NCI-H2196 treated with DMSO at 0.1 percent for 48 hours (cell line): ENCODE results near the gene SLC9A8.
A peak's percentile ranks its signal among the peaks of the same experiment; 100 is the strongest.
"Not testable (repeated sequence)": the region's sequence is repeated elsewhere in the genome, so short reads cannot be mapped to it uniquely, and the experiment has no call there.

Experiments
- DNase-seq: peaks from one replicate; lab custom pipeline; 2025; ENCODE audit not compliant: unreplicated experiment; lab: John Stamatoyannopoulos, UW

Gene SLC9A8, protein sequence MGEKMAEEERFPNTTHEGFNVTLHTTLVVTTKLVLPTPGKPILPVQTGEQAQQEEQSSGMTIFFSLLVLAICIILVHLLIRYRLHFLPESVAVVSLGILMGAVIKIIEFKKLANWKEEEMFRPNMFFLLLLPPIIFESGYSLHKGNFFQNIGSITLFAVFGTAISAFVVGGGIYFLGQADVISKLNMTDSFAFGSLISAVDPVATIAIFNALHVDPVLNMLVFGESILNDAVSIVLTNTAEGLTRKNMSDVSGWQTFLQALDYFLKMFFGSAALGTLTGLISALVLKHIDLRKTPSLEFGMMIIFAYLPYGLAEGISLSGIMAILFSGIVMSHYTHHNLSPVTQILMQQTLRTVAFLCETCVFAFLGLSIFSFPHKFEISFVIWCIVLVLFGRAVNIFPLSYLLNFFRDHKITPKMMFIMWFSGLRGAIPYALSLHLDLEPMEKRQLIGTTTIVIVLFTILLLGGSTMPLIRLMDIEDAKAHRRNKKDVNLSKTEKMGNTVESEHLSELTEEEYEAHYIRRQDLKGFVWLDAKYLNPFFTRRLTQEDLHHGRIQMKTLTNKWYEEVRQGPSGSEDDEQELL

DNA sequence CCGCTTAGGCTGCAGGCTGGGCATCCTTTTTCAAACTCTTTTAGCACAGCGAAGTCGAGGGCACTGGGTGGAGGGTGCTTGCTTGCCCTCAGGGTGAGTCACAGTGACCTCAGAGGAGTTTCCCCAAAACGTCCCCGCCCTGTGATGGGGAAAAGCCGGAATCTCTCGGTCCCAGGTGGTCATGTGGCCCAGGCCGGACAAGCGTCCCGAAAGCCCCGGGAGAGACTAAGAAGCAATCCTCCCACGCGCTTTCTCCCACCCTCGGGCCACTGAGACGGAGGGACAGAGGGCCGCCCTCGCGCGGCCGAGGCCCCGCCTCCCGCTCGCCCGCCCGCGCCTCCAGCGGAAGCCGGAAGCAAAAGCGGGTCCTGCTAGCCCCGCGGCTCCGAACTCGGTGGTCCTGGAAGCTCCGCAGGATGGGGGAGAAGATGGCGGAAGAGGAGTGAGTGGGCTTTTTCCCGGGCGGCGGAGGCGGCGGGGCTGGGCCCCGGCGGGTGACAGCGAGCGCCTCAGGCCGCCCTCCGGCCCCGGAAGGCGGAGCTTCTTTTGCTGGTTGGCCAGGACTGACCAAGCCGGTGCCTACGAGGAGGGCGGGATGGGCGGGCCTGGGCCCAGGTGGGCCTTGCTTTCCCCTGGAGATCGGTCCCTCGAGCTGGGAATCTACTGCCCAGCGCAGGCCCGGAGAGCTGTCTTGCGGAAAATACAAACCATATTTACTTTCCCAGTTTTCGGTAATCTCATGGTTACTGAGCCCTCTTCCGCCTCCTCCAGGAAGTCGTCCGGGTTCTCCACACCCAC lies at the start of gene SLC9A8:
Gene SLC9A8, plus strand, starts transcription at position 322 of the 798 bp plus-strand sequence. Its CDS starts 95 bp downstream, at position 417.
- DNase-seq, result peak; percentile 69

DNA sequence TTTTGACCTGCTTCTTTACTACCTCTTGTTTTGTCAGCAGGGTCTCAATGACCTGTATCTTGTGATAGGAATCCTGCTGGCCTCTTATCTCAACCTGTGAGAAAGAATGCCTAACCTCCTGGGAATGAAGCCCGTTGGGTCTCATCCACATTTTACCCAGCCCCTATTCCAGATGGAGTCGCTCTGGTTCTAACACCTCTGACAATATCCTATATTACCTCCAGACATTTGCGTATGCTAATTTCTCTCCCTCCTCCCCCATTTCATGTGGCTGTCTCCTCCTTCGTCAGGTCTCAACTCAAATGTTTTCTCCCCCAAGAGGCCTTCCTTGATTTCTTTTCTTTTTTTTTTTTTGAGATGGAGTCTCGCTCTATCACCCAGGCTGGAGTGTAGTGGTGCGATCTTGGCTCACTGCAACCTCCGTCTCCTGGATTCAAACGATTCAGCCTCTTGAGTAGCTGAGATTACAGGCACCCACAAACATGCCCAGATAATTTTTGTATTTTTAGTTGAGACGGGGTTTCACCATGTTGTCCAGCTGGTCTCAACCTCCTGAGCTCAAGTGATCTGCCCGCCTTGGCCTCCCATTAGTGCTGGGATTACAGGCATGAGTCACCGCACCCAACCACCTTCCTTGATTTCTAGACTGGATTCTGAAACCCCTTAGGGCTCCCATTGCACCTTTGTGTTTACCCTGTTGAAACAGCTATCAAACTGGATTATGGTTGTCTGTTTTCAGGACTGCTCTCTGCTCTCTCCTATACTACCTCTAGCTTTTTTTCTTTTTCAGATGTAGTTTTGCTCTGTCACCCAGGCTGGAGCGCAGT lies 49.5 kb upstream of the SLC9A8 start:
- no peak for DNase-seq

DNA sequence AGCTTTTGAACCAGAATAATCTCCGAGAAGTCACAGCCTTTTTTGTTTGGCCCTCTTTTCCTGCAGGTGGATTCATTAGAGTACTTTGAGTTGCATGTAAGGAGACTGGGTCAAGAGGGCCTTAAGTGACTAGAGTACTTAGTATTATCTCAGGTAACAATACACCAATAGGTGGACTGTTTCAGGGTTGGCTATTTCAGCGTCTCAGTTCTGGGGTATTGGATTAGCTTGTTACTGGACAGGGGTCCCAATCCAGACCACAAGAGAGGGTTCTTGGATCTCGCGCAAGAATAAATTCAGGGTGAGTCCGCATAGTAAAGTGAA lies 47.3 kb upstream of the SLC9A8 start:
- DNase-seq, result no peak

DNA sequence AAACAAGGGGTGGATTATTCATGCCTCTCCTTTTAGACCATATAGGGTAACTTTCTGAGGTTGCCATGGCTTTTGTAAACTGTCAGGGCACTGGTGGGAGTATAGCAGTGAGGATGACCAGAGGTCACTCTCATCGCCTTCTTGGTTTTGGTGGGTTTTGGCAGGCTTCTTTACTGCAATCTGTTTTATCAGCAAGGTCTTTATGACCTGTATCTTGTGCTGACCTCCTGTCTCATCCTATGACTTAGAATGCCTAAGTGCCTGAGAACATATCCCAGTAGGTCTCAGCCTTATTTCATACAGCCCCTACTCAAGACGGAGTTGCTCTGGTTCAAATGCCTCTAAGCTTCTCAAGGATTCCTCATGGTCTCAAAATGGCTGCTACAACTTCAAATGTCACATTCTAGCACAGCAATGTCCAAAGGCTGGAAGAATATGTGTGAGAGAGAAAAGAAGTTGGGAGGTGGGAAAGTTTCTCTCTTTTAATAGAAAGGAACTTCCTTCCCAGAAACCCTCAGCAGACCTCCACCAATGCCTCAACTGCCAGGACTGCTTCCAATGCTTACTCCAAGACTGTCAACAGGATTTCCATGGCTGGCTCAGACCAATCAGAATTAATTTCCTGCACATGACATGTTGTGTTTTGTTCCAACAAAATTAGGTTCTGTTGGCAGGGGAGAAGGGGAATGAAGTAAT lies 46.6 kb upstream of the SLC9A8 start:
- DNase-seq, result no peak

DNA sequence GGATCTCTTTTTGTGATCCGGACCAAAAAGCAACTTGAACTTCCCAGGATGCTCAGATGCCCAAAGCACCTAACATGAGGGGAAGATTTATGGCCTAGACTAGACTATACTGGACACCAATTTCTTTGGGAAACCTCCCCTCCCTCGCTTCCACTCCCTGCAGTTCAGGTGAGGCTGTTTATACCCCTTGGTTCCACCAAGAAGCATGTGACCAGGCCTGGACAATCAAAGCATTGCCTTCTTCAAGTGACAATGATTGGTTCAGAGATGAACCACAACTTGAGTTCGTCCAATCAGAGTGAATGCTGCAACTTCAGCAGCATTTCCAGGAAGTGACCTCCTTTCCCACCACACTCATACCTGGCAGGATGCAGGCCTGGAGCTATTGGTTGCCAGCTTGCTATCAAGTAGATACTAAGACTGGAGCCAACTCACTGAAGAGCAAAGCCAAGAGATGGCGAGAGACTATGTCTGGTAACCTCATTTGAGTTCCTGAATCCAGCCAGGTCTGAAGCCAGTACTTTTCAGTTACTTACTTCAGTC lies 45.6 kb upstream of the SLC9A8 start:
- DNase-seq, result no peak

DNA sequence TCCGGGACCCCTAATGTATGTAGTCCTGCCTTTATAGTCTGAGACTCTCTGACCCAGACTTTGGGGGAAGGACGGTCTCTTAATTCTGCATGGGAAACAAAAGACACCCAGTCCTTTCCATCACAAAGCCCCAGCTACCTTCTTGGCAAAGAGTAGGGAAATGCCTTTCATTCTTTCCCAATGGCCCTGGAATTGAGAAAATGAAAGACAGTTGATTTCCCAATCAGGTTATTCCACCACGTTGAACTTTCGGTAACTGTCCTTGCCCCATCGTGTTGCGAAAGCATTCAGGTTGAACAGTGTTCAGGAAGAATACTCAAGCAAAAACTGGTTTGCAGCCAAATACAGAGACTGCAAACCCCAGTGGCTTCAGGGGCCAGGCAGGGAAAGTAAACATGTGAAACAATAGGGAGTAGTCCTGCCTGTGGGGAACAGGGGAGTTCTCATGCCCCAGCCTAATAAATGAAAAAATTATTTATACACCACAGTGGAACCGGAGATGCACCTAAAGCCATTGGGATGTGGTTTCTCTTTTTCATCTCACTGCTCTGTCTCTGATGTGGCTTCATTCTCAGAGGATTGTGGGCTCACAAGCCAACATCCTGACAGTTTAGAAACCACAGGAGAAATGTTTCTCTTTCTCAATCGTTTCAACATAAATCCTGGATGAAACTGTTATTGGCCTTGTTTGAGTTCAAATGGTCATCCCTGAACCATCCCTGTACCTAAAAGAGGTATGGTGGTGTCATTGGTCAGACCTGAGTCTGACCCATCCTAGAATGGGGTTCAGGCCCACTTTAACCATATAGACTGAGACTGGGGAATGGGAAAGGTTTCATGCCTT lies 44.2 kb upstream of the SLC9A8 start:
- DNase-seq, result peak; percentile 46

DNA sequence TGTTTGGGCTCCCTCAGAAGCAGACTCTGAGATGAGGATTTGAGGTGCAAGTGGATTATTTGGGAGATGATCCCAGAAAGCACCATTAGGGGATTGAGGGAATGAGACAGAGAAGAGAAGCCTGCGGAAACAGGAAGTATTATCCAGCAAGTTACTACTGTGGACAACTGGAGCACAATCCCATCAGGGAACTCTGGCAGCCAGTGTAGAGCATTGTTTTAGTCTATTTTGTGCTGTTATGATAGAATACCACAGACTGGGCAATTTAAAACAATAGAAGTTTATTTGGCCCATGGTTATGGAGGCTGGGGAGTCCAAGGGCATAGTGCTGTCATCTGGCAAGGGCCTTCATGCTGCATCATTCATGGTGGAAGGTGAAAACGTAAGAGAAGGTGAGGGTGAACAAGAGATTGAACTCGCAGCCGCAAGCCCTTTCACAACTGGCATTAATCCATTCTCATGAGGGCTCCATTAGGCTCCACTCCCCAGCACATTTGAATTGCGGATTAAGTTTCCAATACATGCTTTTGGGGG lies 43.5 kb upstream of the SLC9A8 start:
- DNase-seq, result no peak

DNA sequence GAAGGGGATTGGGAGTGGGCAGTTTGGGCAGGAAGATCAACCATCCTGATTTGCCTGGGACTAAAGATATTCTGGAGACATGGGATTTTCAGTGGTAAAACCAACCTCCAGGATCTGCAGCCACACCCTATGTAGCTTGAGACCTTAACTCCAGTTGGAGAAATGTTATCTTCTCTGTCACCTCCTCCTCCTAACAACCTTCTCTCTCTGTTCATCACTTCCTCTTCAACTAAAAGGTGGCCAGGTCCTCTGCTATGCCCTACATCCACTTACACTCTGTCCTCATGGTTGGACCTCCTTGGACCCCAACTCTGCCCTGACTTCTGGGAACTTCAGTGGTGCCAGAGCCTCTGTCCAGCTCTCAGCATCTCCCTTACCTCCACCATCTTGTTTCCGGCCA lies 42.0 kb upstream of the SLC9A8 start:
- no peak for DNase-seq

DNA sequence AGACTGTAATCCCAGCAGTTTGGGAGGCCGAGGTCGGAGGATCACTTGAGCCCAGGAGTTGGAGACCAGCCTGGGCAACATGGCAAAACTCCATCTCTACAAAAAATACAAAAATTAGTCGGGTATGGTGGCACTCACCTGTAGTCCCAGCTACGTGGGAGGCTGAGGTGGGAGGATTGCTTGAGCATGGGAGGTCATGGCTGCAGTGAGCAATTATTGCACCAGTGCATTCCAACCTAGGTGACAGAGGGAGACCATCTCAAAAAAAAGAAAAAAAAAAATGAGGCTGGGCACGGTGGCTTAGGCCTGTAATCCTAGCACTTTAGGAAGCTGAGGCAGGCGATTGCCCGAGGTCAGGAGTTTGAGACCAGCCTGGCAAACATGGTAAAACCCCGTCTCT lies 38.4 kb upstream of the SLC9A8 start:
- DNase-seq, result not testable (repeated sequence)

DNA sequence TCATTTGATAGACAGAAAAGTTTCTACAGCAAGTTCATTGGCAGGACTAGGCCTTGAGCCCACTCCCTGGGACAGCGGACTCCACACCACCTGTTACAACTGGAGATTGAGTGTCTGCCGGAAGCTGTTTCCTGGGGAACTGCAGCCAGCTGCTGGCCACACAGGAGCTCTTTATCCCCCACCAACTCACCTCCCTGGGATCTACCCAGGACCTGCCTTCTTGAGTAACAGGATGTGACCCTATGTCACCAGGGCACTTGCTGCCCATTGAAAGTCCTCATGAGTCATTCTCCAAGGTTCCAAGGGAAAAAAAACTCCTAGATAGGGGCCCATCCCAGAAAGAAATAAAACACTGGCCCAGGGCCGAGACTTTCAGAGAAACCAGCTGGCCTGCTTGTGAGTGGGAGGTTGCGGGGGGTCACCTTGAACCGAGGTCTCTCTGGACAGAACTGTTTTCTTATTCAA lies 37.4 kb upstream of the SLC9A8 start:
- DNase-seq, result peak; percentile 76

DNA sequence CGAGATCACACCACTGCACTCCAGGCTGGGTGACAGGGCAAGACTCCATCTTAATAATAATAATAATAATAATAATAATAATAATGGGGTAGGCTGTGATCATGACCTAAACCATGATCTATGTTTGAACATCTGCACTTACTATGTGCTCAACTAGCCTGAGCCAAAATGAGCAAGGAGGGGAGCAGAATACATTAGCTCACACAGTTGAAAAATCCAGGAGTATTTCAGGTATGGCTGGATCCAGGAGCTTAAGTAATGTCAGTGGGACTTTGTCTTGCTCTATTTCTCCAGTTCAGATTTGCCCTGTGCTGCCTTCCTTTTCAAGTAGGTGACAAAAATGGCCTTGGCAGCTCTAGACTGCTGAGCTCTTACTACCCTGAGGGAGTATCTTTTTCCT lies 32.7 kb upstream of the SLC9A8 start:
- no peak for DNase-seq

DNA sequence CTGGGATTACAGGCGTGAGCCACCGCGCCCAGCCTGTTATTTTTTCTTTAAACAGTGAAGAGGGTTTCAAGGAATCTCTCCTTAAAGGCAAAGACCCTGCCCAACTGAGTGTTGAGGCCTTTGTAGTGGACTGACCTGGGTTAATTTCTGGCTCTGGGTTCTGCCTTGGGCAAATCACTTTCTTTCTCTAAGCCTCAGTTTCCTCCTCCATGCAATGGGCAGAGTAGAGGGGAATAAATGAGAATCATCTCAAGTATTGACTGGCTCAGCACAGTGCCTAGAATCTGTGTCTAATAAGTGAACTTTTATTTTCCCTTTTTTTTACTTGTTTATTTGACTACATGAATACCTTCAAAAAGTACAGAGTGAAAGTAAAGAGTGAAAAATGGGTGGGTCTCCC lies 31.0 kb upstream of the SLC9A8 start:
- DNase-seq, result no peak

DNA sequence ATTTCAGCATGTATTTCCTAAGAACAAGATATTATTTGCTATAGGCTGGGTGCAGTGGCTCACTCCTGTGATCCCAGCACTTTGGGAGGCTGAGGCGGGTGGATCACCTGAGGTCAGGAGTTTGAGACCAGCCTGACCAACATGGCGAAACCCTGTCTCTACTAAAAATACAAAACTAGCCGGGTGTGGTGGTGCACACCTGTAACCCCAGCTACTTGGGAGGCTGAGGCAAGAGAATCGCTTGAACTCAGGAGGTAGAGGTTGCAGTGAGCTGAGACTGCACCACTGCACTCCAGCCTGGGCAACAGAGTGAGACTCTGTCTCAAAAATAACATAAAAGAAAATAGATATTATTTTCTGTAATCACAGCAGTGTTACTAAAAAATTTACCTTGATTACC lies 30.2 kb upstream of the SLC9A8 start:
- DNase-seq, result not testable (repeated sequence)

DNA sequence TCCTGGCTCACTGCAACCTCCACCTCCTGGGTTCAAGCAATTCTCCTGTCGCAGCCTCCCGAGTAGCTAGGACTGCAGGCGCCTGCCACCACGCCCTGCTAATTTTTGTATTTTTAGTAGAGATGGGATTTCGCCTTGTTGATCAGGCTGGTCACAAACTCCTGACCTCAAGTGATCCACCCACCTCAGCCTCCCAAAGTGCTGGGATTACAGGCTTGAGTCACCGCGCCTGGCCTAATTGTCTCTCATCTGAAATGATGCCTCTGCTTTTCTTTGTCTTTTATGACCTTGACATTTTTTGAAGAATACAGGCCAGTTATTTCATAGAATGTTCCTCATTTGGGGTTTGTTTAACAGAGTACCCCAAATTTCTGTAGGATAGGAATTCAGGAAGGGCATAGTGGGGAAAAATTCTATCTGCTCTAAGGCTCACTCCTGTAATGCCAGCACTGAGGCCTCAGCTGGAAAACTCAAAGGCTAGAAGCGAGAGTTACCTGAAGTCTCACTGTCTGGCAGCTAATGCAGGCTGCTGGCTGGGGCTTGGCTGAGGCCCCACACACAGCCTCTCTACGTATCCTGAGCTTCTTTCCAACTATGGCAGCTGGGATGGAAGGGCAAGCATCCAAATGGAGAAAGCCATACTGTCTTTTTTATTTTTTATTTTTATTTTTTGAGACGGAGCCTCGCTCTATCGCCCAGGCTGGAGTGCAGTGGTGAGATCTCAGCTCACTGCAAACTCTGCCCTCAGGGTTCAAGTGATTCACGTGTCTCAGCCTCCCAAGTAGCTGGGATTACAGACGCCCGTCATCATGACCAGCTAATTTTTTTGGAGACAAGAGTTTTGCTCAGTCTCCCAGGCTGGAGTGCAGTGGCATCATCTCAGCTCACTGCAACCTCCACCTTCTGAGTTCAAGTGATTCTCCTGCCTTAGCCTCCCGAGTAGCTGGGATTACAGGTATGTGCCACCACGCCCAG lies 29.3 kb upstream of the SLC9A8 start:
- DNase-seq, result not testable (repeated sequence)

DNA sequence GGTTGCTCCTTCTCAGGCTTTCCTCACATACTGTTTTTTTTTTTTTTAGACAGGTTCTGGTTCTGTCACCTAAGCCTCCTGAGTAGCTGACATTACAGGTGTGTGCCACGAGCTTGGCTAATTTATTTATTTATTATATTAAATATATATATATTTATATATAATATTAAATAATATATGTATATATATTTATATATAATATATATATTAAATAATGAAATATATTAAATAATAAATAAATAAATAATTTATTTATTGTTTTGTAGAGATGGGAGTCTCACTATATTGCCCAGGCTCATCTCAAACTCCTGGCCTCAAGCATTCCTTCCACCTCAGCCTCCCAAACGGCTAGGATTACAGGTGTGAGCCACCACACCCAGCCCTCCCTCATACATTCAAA lies 28.3 kb upstream of the SLC9A8 start:
- no peak for DNase-seq

DNA sequence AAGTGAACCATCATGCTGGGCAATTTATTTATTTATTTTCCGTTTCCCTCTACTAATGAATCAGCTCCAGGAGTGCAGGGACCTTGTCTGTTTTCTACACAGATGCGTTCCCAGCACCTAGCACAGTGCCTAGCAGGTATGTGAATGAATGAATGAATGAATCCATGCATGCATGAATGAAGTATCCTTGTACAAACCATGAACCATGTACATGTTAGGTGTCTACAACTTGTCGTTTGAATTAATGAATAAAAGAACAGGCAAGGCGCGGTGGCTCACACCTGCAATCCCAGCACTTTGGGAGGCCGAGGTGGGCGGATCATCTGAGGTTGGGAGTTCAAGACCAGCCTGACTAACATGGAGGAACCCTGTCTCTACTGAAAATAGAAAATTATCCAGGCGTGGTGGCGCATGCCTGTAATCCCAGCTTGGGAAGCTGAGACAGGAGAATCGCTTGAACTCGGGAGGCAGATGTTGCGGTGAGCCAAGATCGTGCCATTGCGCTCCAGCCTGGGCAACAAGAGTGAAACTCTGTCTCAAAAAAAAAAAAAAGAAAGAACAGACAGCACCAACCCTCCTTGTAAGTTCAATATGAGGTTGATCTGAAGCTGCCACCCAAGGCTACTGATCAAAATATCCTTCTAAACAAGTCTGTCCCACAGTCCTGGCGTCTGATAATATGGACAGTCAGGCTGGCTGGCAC lies 27.3 kb upstream of the SLC9A8 start:
- DNase-seq, result no peak

DNA sequence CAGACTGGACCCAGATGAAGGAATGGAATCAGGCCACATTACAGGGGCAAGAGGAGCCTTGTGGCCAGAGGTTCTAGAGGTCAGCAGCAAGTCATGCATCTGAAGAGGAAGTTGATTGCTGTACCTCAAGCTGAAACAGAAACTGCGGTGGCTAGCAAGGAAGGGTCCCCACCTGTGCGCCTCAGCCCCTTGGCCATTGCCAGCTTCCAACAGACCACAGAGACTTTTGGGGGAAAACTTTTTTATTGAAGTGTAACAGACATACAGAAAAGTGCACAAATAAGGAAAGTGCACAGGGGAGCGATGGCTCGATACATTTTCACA lies 26.8 kb upstream of the SLC9A8 start:
- DNase-seq, result no peak
